HUES6 (cell line): ENCODE data around the gene PGLYRP4.

Source experiments
- H3K27ac ChIP-seq: 2 replicates; pipeline ENCODE4 v1.7.0; 2013; ENCODE audit warnings: low read depth, mild to moderate bottlenecking, low read length, inconsistent platforms
- H3K27me3 ChIP-seq: 2 replicates; pipeline ENCODE4 v1.6.1; 2013; ENCODE audit warnings: low read length; ENCODE audit not compliant: control insufficient read depth, insufficient read depth
- H3K36me3 ChIP-seq: 2 replicates; pipeline ENCODE4 v1.6.1; 2013; ENCODE audit warnings: low read length; ENCODE audit not compliant: control insufficient read depth, insufficient read depth
- H3K4me1 ChIP-seq: 2 replicates; pipeline ENCODE4 v1.6.1; 2013; ENCODE audit warnings: low read length; ENCODE audit not compliant: control insufficient read depth, insufficient read depth
- H3K4me3 ChIP-seq: 2 replicates; pipeline ENCODE4 v1.5.1; 2013; ENCODE audit warnings: low read depth, low read length
- H3K9ac ChIP-seq: one replicate; pipeline ENCODE4 v1.6.1; 2013; ENCODE audit warnings: mild to moderate bottlenecking, low read length
- H3K9me3 ChIP-seq: 2 replicates; pipeline ENCODE4 v1.6.1; 2013; ENCODE audit warnings: low read depth, low read length; ENCODE audit not compliant: control insufficient read depth, insufficient read depth

Gene PGLYRP4, protein sequence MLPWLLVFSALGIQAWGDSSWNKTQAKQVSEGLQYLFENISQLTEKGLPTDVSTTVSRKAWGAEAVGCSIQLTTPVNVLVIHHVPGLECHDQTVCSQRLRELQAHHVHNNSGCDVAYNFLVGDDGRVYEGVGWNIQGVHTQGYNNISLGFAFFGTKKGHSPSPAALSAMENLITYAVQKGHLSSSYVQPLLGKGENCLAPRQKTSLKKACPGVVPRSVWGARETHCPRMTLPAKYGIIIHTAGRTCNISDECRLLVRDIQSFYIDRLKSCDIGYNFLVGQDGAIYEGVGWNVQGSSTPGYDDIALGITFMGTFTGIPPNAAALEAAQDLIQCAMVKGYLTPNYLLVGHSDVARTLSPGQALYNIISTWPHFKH

GRCh38 chr1:153348511-153349362 lies at the start of gene PGLYRP4:
Gene PGLYRP4, minus strand, starts transcription at chr1:153348841. Its CDS starts 909 bp downstream, at chr1:153347932.
- no peak within 1 kb of the TSS for H3K9ac ChIP-seq
- H3K4me1 ChIP-seq = no peaks in the 10 kb centered on the region; the same call in 1 of the 2 replicates

DNA sequence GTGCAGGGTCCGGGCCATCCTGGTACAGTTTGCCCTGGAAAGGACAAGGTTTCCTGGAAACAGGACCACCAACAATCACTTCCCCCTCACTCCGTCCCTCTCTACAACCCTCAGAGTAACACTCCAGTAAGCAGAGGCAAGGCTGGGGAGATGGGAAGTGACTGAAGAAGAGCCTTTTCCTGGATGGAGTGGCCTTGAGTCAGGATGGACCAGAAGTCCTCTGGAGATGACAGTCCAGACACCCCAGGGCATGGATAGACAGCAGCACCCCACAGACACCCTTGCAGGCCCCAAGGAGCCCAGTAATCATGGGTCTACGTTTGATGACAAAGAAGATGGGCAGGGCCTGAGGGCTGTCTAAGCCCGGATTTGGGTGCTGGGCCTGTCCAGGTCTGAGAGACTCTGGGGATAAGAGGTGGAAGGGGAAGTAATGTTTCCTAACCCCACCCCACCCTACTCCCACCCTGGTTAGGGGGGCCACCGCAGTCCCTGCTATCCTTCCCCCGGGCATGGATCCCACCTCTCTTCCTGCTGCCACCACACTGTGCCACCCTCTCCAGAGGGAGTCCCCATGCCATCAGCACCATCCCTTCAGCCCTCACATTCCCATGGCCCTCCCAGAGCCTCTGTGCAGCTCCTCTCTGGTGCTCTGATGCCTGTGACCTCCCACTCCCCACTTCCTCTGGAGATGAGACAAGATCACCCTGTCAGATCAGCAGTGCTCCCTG lies 49.4 kb upstream of the PGLYRP4 start:
- H3K9ac ChIP-seq = no peak overlapping the region
- H3K27ac ChIP-seq = no peak overlapping the region
- no peaks in the 10 kb centered on the region for H3K4me1 ChIP-seq
- no peak overlapping the region for H3K4me3 ChIP-seq
- H3K9me3 ChIP-seq = no peaks in the 10 kb centered on the region
- peaks cover 25% of the 10 kb centered on the region for H3K27me3 ChIP-seq
- H3K36me3 ChIP-seq = no peaks in the 10 kb centered on the region

More at GRCh38 chr1:153348511-153349362, at the start of gene PGLYRP4:
- no peak within 1 kb of the TSS for H3K4me3 ChIP-seq
- H3K27me3 ChIP-seq = peaks cover 29% of the 10 kb centered on the region; the same call in 1 of the 2 replicates
- no peak within 1 kb of the TSS for H3K27ac ChIP-seq
- no peaks in the 10 kb centered on the region for H3K9me3 ChIP-seq
- no peaks in the 10 kb centered on the region for H3K36me3 ChIP-seq

DNA sequence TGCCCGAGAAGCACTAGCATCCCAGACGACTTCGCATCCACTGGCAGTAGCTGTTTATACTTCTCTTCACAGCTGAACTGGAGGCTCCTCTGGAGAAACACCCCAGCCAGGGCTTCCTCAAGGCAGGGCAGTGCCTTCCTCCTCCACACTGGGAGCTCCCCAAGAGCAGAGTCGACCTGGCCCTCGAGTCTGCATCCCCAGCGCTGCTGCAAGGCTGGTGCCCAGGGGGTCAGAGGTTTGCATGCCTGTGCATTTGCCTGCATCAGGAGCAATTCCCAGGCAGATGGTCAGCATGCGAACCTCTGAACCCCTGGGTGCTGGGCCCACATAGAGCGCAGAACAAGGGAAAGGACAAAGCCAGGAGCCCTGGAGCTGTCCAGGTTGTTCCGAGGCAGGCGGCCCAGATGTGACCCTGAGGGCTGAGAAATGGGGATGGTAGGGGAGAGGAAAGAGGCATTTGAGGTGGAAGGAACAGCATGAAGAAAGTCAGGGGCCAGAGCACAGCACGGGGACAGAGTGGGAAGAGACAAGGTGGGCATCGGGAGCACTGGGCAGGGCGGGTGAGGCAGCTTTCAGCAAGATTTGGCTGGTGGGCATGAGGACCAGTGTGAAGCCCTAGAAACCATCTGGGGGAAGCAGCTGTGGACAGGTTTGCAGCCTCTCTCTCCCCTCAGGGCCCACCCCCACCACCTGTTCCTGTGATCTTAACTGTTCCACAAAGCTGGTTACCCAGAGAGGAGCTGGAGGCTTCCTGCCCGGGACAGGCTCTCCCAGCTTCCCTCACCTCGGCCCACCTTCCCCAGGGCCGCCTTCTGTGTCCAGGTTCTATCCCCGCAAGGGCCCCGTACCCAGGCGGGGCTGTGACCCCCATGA lies 48.6 kb upstream of the PGLYRP4 start:
- Histone ChIP-seq H3K27me3 (peaks cover 20% of the 10 kb centered on the region), H3K4me3 (no peak overlapping the region), H3K9ac (no peak overlapping the region), H3K9me3 (no peaks in the 10 kb centered on the region), H3K27ac (no peak overlapping the region), H3K4me1 (no peaks in the 10 kb centered on the region), H3K36me3 (no peaks in the 10 kb centered on the region)

GRCh38 chr1:153396461-153396860 lies 47.8 kb upstream of the PGLYRP4 start:
- Histone ChIP-seq H3K9me3 (no peaks in the 10 kb centered on the region), H3K4me1 (no peaks in the 10 kb centered on the region), H3K27me3 (peaks cover 17% of the 10 kb centered on the region), H3K4me3 (no peak overlapping the region), H3K36me3 (no peaks in the 10 kb centered on the region), H3K27ac (no peak overlapping the region), H3K9ac (no peak overlapping the region)

DNA sequence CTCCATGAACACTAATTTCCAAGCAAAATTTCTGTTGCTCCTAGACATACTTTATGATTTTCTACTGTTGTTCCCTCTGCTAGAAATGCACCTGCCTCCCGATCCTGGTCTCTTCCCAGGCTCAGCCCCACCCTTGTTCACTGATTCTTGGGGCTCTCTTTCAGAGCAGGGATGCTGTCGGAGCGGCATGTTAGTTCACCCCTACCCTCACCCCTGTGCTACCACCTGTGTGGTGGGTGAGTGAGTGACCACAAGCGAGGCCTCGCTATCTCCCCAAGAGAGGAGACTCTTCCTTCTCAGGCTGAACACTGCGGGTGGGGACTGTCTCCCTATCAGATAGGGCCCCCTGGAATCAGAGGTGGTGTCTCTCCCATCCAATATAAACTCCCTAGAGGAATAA lies 47.1 kb upstream of the PGLYRP4 start:
- Histone ChIP-seq H3K27me3 (peaks cover 17% of the 10 kb centered on the region), H3K27ac (no peak overlapping the region), H3K9me3 (no peaks in the 10 kb centered on the region), H3K4me3 (no peak overlapping the region), H3K36me3 (no peaks in the 10 kb centered on the region), H3K9ac (no peak overlapping the region), H3K4me1 (no peaks in the 10 kb centered on the region)

DNA sequence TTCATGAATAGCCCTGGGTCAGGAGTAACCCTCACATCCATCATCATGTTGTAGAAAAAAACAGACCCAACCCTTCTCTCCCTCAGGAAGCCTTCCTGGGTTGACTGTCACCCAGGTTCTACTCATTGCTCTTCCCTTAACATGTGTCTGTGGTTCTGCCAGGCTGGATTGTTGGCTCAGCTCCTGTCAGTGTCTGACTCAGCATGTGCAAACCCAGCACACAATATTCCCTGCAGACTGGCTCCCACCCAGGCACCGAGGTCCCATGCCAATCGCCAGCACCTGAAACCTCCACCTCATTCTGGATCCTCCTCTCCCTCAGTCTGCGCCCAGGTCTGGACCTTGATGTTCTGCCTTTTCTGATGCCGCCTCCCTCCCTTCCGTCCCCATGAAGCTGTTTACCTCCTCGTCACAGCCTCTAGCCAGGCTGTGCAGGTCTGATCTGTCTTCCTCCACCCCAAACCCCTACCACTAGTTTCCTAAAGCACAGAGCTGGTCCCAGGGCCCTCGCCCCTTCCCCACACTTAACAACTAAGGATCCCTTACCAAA lies 46.6 kb upstream of the PGLYRP4 start:
- no peak overlapping the region for H3K27ac ChIP-seq
- H3K27me3 ChIP-seq = peaks cover 19% of the 10 kb centered on the region
- H3K9ac ChIP-seq = no peak overlapping the region
- H3K4me1 ChIP-seq = no peaks in the 10 kb centered on the region
- H3K4me3 ChIP-seq = no peak overlapping the region
- no peaks in the 10 kb centered on the region for H3K9me3 ChIP-seq
- no peaks in the 10 kb centered on the region for H3K36me3 ChIP-seq

GRCh38 chr1:153394391-153394790 lies 45.8 kb upstream of the PGLYRP4 start:
- H3K9ac ChIP-seq = no peak overlapping the region
- H3K36me3 ChIP-seq = no peaks in the 10 kb centered on the region
- H3K27ac ChIP-seq = no peak overlapping the region
- no peaks in the 10 kb centered on the region for H3K9me3 ChIP-seq
- no peak overlapping the region for H3K4me3 ChIP-seq
- H3K27me3 ChIP-seq = peaks cover 19% of the 10 kb centered on the region
- no peaks in the 10 kb centered on the region for H3K4me1 ChIP-seq

DNA sequence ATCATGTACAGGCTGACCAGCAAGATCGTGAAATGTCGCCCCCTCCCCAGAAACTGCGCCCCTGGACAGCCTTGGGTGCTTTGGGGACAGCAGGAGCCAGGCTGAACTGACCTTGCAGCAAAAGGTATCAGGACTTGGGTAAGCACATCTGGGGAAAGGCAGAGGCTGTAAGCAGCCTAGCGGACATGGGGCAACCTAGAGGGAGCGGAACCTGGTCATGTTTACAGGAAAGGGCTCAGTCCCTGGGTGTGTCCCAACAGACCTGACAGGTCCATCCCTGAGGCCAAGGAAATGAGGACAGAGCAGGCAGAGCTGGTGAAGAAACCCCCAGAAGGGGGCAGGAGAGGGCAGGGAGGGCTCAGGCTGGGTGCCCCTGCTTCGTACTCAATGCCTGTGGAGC lies 45.3 kb upstream of the PGLYRP4 start:
- H3K4me3 ChIP-seq = no peak overlapping the region
- H3K27me3 ChIP-seq = peaks cover 19% of the 10 kb centered on the region
- H3K9ac ChIP-seq = no peak overlapping the region
- no peaks in the 10 kb centered on the region for H3K9me3 ChIP-seq
- H3K36me3 ChIP-seq = no peaks in the 10 kb centered on the region
- no peaks in the 10 kb centered on the region for H3K4me1 ChIP-seq
- H3K27ac ChIP-seq = no peak overlapping the region

- no peak overlapping the region for H3K9ac ChIP-seq
- H3K9me3 ChIP-seq = no peaks in the 10 kb centered on the region
- no peaks in the 10 kb centered on the region for H3K36me3 ChIP-seq
These were observed 44.2 kb upstream of the PGLYRP4 start for GRCh38 chr1:153392822-153393221.

DNA sequence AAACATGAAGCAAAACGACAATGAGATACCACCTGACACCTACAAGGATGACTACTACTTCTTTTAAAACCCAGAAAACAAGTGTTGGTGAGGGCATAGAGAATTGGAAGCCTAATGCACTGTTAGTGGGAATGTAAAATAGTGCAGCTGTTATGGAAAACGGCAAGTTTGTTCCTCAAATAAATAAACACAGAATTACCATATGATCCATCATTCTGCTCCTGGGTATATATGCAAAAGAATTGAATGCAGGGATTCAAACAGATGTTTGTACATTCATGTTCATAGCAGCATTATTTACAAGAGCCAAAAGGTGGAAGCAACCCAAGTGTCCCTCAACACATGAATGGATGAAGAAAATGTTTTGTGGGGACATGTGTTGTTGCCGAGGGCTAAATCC lies 43.6 kb upstream of the PGLYRP4 start:
- peaks cover 16% of the 10 kb centered on the region for H3K27me3 ChIP-seq
- H3K4me1 ChIP-seq = no peaks in the 10 kb centered on the region
- H3K27ac ChIP-seq = no peak overlapping the region
- H3K4me3 ChIP-seq = no peak overlapping the region
- H3K36me3 ChIP-seq = no peaks in the 10 kb centered on the region
- no peaks in the 10 kb centered on the region for H3K9me3 ChIP-seq
- no peak overlapping the region for H3K9ac ChIP-seq

More at GRCh38 chr1:153392822-153393221, 44.2 kb upstream of the PGLYRP4 start:
- no peak overlapping the region for H3K4me3 ChIP-seq
- H3K27me3 ChIP-seq = peaks cover 16% of the 10 kb centered on the region
- no peaks in the 10 kb centered on the region for H3K4me1 ChIP-seq
- H3K27ac ChIP-seq = no peak overlapping the region
